Measurements from ENCODE around the gene CAMK2A.

CAMK2A gene

DNA sequence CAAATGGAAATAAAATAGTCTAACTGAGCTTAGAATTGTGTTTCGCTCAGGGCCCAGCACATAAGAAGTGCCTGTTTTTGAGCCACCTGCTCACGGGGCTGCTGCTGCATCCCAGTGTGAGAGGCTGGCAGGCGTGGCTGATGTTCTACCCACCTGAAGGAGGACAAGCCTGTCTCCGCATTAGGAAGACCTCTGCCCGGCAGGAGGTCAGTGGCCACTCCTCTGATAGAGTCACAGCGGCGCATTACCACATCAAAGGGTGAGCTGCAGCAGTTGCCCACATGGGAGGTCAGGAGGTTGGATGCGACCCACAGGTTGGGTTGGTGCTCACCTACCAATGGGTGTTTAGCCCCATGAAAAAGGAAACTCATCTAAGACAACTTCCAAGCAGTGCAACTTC is 103.4 kb downstream of the CAMK2A start:
- Histone ChIP-seq H3K36me3 (ENCODE audit: control insufficient read depth, insufficient read depth, low read length) (no peaks in the 10 kb centered on the region), H3K79me2 (no peaks in the 10 kb centered on the region), H3K4me3 (ENCODE audit: low read depth, low read length) (no peak overlapping the region), H3K27me3 (ENCODE audit: control insufficient read depth, insufficient read depth, low read length) (peaks cover 10% of the 10 kb centered on the region), H2AFZ (no peak overlapping the region), H3K27ac (no peak overlapping the region), H3K4me2 (ENCODE audit: low read length) (no peak overlapping the region), H3K9me3 (ENCODE audit: control insufficient read depth, low read length) (no peaks in the 10 kb centered on the region), H3K9ac (no peak overlapping the region), H3K4me1 (peaks cover 3% of the 10 kb centered on the region)
- TF ChIP-seq, protein P1, sequence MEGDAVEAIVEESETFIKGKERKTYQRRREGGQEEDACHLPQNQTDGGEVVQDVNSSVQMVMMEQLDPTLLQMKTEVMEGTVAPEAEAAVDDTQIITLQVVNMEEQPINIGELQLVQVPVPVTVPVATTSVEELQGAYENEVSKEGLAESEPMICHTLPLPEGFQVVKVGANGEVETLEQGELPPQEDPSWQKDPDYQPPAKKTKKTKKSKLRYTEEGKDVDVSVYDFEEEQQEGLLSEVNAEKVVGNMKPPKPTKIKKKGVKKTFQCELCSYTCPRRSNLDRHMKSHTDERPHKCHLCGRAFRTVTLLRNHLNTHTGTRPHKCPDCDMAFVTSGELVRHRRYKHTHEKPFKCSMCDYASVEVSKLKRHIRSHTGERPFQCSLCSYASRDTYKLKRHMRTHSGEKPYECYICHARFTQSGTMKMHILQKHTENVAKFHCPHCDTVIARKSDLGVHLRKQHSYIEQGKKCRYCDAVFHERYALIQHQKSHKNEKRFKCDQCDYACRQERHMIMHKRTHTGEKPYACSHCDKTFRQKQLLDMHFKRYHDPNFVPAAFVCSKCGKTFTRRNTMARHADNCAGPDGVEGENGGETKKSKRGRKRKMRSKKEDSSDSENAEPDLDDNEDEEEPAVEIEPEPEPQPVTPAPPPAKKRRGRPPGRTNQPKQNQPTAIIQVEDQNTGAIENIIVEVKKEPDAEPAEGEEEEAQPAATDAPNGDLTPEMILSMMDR (IDR thresholded peaks at IDR 0.05) = no peak

DNA sequence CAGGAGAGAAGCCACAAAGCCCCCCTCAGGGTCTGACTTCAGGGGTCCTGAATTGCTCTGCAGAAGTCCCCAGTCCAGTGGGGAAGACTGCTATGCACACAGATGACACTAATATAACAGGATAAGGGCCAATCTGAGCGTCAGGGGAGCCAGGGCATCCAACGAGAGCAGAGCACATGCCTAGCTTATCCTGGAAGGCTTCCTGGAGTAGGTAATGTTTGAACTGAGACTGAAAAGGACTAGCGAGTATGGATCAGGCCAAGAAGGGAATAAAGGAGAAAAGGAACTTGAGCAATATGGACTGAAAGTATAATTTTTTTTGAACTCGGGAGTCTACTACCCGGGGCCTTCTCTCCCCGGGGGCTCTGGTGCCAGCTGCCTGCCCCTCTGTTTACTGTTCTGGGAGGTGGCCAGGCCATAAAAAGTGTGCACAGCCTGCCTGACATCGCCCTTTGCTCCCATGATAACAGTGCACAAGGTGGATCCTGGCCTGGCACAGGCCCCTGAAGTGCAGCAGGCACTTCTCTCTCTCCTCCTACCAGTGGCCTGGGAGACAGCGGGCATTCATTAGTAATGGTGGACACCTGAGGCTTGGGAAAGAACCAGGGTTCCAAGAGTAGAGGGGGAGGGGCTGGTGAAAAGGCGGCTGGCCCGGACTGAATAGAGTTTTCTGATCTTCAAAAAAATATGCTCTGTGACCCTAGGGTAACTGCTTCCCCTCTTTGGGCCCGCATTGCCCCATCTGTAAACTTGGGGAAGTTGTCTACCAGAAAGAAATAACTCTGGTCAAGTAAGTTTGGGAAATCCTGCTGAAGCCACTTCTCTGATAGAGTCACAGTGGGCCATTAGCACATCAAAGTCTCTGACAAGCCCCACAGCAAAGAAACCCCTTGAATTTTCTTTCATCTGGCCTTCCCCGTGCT is 104.3 kb downstream of the CAMK2A start:
- no peak overlapping the region for H3K9ac ChIP-seq
- peaks cover 3% of the 10 kb centered on the region for H3K4me1 ChIP-seq
- no peak overlapping the region for H2AFZ ChIP-seq
- no peaks in the 10 kb centered on the region for H3K79me2 ChIP-seq
- no peaks in the 10 kb centered on the region for H3K9me3 ChIP-seq (ENCODE audit: control insufficient read depth, low read length)
- TF ChIP-seq, protein P1 (IDR thresholded peaks at IDR 0.05) = no peak
- no peak overlapping the region for H3K4me2 ChIP-seq (ENCODE audit: low read length)
- H3K27ac ChIP-seq = no peak overlapping the region
- peaks cover 9% of the 10 kb centered on the region for H3K27me3 ChIP-seq (ENCODE audit: control insufficient read depth, insufficient read depth, low read length)
- no peaks in the 10 kb centered on the region for H3K36me3 ChIP-seq (ENCODE audit: control insufficient read depth, insufficient read depth, low read length)
- no peak overlapping the region for H3K4me3 ChIP-seq (ENCODE audit: low read depth, low read length)

DNA sequence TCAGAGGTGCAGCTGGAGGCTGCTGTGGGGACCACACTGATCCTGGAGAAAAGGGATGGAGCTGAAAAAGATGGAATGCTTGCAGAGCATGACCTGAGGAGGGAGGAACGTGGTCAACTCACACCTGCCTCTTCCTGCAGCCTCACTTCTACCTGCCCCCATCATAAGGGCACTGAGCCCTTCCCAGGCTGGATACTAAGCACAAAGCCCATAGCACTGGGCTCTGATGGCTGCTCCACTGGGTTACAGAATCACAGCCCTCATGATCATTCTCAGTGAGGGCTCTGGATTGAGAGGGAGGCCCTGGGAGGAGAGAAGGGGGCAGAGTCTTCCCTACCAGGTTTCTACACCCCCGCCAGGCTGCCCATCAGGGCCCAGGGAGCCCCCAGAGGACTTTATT is 105.6 kb downstream of the CAMK2A start:
- Histone ChIP-seq H3K27ac (no peak overlapping the region), H3K27me3 (ENCODE audit: control insufficient read depth, insufficient read depth, low read length) (no peaks in the 10 kb centered on the region), H3K9me3 (ENCODE audit: control insufficient read depth, low read length) (no peaks in the 10 kb centered on the region), H3K79me2 (no peaks in the 10 kb centered on the region), H3K9ac (no peak overlapping the region), H3K4me1 (no peaks in the 10 kb centered on the region), H2AFZ (no peak overlapping the region), H3K4me2 (ENCODE audit: low read length) (no peak overlapping the region), H3K4me3 (ENCODE audit: low read depth, low read length) (no peak overlapping the region), H3K36me3 (ENCODE audit: control insufficient read depth, insufficient read depth, low read length) (no peaks in the 10 kb centered on the region)
- TF ChIP-seq, protein P1 (IDR thresholded peaks at IDR 0.05) = no peak

DNA sequence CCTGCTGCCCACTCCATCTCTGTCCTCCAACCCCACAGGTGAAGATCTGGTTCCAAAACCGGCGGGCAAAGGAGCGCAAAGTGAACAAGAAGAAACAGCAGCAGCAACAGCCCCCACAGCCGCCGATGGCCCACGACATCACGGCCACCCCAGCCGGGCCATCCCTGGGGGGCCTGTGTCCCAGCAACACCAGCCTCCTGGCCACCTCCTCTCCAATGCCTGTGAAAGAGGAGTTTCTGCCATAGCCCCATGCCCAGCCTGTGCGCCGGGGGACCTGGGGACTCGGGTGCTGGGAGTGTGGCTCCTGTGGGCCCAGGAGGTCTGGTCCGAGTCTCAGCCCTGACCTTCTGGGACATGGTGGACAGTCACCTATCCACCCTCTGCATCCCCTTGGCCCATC is 106.1 kb downstream of the CAMK2A start:
- Histone ChIP-seq H3K4me3 (ENCODE audit: low read depth, low read length) (no peak overlapping the region), H3K79me2 (no peaks in the 10 kb centered on the region), H3K4me1 (no peaks in the 10 kb centered on the region), H3K27me3 (ENCODE audit: control insufficient read depth, insufficient read depth, low read length) (no peaks in the 10 kb centered on the region), H3K9ac (no peak overlapping the region), H3K27ac (no peak overlapping the region), H3K4me2 (ENCODE audit: low read length) (no peak overlapping the region), H3K36me3 (ENCODE audit: control insufficient read depth, insufficient read depth, low read length) (no peaks in the 10 kb centered on the region), H3K9me3 (ENCODE audit: control insufficient read depth, low read length) (no peaks in the 10 kb centered on the region), H2AFZ (no peak overlapping the region)
- TF ChIP-seq, protein P1 (IDR thresholded peaks at IDR 0.05) = no peak

DNA sequence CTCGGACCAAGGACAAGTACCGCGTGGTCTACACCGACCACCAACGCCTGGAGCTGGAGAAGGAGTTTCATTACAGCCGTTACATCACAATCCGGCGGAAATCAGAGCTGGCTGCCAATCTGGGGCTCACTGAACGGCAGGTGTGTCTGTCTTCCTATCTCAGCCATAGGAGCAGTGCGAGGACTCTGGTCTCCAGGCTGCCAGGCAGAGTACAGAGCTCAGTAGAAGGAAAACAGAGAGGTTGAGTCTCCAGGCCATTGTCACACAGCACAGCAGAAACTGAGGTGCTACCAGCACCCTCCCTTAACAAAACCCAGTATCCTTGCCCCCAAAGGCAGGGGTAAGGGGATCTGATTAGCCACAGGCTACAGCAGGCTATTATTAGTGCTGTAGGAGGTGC is 106.8 kb downstream of the CAMK2A start:
- H3K4me2 ChIP-seq (ENCODE audit: low read length) = no peak overlapping the region
- TF ChIP-seq, protein P1 (IDR thresholded peaks at IDR 0.05) = no peak
- H3K27ac ChIP-seq = no peak overlapping the region
- no peak overlapping the region for H3K9ac ChIP-seq
- H3K4me1 ChIP-seq = no peaks in the 10 kb centered on the region
- no peaks in the 10 kb centered on the region for H3K79me2 ChIP-seq
- no peaks in the 10 kb centered on the region for H3K36me3 ChIP-seq (ENCODE audit: control insufficient read depth, insufficient read depth, low read length)
- no peaks in the 10 kb centered on the region for H3K9me3 ChIP-seq (ENCODE audit: control insufficient read depth, low read length)
- H2AFZ ChIP-seq = no peak overlapping the region
- no peak overlapping the region for H3K4me3 ChIP-seq (ENCODE audit: low read depth, low read length)
- no peaks in the 10 kb centered on the region for H3K27me3 ChIP-seq (ENCODE audit: control insufficient read depth, insufficient read depth, low read length)

Measured in parathyroid adenoma (tissue), 2 donors.